M059J (cell line): ENCODE measurements around the gene KIF19. TPM values are rescaled to one million over a fixed set of nuclear protein-coding genes. Genes with fewer than 3 reads are reported as not detected.
"Not testable (repeated sequence)": the region's sequence is repeated elsewhere in the genome, so short reads cannot be mapped to it uniquely, and the experiment has no call there.

Source experiments
- DNase-seq: peaks from one replicate; pipeline ENCODE4 v3.0.0-alpha.2; 2012; ENCODE audit warnings: low read depth
- total RNA-seq: library from RNA; depleted of rRNA; stranded (reverse); fragments of >200 nt; shearing (Covaris generic); gene quantifications from 2 replicates; pipeline ENCODE4 v1.2.3, GENCODE V29; 2014; rRNA removed

The KIF19 gene
- total RNA-seq = not detected in 2 replicates

DNA sequence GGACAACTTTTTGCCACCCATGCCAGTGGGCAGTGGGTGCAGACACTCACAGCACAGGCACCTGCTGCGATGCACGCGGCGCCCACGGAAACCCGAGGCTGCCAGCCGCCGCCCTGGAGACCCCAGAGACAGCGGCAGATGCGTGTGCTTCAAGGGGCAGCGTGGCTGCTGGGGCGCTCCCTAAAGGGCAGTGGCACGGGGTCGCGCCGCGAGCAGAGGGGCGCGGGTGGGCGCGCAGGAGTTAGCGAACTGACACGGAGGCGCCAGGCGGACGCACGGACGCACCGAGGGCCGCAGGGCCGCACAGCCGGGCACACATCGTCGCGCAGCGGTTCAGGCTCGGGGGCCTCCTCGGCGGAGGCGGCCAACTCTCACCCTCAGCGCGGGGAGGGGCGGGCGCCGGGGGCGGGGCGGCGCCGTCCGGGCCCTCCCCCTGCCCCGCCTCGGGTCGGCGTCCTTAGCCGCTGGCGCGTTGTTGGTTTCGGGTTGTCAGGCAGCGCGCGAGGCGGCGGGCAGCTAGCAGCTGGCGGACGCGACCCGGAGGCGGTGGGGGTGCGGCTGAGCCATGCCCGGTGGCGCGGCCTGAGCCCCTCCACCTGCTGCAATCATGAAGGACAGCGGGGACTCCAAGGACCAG, at the start of gene KIF19:
TSS of gene KIF19 (plus strand) at position 484 of the 637 bp plus-strand sequence. CDS start at position 608, 124 bp downstream.
- DNase-seq = no peak

GRCh38 chr17:74276541-74277009, 49.5 kb upstream of the KIF19 start:
- no peak for DNase-seq

- no peak for DNase-seq
Observed at GRCh38 chr17:74277935-74278334, 48.1 kb upstream of the KIF19 start.

DNA sequence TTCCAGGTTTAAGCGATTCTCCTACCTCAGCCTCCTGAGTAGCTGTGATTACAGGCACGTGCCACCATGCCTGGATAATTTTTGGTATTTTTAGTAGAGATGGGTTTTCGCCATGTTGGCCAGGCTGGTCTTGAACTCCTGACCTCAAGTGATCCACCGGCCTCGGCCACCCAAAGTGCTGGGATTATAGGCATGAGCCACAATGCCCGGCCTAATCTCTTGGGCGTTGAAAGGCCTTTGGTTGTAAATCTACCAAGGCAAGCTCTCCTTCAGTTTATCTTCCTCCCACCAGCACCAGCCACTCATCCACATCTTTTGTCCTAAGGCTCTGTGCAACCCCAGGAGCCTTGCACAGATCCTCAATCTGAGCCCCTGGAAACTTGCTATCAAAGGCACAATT, 46.4 kb upstream of the KIF19 start:
- DNase-seq = not testable (repeated sequence)

GRCh38 chr17:74280093-74280513, 45.9 kb upstream of the KIF19 start:
- DNase-seq = no peak

GRCh38 chr17:74281799-74282198, 44.2 kb upstream of the KIF19 start:
- DNase-seq = no peak

DNA sequence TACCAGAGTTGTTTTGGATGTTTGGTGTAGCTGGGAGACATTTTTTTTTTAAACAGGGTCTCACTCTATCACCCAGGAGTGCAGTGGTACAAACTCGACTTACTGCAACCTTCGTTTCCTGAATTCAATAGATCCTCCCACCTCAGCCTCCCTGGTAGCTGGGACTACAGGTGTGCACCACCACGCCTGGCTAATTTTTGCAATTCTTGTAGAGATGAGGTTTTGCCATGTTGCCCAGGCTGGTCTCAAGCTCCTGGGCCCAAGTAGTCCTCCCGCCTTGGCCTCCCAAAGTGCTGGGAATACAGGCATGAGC, 43.8 kb upstream of the KIF19 start:
- DNase-seq = not testable (repeated sequence)

- peak; percentile 63 for DNase-seq
Observed at GRCh38 chr17:74282587-74283370, 43.2 kb upstream of the KIF19 start.

- DNase-seq = no peak
Observed at GRCh38 chr17:74283371-74283673, 42.7 kb upstream of the KIF19 start.

- no peak for DNase-seq
Observed at GRCh38 chr17:74287031-74287602, 38.9 kb upstream of the KIF19 start.

- peak; percentile 38 for DNase-seq
Observed at GRCh38 chr17:74288785-74289184, 37.2 kb upstream of the KIF19 start.

DNA sequence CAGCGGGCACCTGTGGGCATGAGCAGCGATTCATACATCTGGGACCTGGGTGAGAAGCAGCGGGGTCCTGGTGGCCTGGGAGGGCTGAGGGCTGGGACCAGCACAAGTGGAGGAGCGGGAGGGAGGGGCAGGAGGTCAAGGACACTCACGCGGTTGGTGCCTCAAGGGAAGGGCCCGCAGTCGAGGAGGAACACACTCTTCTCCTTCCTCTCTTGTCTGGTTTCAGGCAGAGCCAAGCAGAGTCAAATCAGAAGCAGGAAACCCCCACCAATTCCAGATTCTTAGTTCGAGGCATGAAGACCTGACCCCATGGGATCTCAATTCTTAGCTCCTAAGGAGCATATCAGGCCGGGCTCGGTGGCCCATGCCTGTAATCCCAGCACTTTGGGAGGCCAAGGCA, 36.3 kb upstream of the KIF19 start:
- DNase-seq = no peak

GRCh38 chr17:74290340-74290739, 35.7 kb upstream of the KIF19 start:
- DNase-seq = no peak

- no peak for DNase-seq
Observed at GRCh38 chr17:74292495-74292894, 33.5 kb upstream of the KIF19 start.

- peak; percentile 30 for DNase-seq
Observed at GRCh38 chr17:74295625-74296547, 30.1 kb upstream of the KIF19 start.

DNA sequence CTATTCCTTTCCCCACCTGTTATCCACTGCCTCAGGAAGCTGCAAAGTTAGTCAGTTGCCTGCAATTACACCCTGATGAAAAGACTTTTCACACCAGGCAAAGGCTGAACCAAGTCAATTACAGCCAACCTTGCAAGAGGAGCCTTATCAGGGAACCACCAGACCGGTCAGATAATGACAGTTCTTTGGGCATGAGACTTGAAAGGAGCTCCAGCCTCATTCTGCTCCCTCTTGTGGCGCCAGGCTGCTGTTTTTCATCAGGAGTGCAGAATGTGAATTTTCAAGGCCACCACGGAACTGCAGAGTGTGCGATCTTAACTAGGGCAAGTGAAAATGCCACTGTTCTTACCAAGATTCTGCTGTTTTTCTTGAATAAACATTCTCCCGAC, 29.5 kb upstream of the KIF19 start:
- DNase-seq = peak; percentile 62

DNA sequence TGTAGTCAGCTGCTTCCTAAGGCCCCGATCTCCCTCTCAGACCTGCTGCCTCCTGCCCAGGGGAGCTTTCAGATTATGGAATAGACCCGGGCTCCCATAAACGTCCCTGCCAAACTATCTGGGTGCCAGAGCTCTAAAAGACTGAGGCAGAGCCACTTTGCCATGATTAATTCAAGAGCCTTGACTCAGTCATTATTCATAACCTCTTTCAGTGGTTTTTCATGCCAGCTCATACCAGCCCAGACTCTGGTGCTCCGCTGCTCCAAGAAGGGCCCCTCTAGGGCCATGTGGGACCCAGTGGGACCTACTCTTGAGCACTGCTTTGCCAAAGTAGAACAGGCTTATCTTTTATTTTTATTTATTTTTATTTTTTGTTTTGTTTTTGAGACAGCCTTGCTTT, 28.1 kb upstream of the KIF19 start:
- DNase-seq = peak; percentile 75

DNA sequence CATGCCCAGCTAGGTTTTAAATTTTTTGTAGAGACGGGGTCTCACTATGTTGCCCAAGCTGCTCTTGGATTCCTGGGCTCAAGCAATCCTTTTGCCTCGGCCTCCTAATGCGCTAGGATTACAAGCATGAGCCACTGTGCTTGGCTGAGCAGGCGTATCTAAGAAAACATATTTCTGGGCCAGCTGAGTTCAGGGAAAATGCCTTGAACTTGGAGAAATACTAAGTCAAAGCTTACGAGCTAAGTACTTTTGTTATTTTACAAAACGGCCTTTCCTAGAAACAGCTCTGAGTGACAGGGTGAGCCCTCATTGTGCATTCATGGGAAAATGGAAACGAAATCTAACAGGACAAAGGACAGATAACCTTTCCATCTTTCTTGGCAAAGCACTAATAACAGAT, 27.2 kb upstream of the KIF19 start:
- no peak for DNase-seq

- no peak for DNase-seq
Observed at GRCh38 chr17:74299226-74300009, 26.6 kb upstream of the KIF19 start.

DNA sequence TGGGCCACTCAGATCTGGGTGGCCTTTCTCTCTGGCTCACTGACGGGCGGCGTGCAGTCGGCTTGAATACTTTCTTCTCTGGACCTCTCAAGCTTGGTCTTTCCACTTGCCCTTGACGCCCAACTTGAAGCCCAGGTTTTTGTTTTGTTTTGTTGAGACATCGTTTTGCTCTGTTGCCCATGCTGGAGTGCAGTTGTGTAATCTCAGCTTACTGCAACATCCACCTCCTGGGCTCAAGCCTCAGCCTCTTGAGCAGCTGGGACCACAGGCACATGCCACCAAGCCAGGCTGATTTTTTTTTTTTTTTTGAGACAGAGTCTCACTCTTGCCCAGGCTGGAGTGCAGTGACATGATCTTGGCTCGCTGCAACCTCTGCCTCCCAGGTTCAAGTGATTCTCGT, 22.7 kb upstream of the KIF19 start:
- no peak for DNase-seq

- no peak for DNase-seq
Observed at GRCh38 chr17:74304184-74304583, 21.8 kb upstream of the KIF19 start.
